Mesothelial cell of epicardium (in vitro differentiated cells): ENCODE results near the gene DIRAS1. TPM values are rescaled to one million over a fixed set of nuclear protein-coding genes. Genes with fewer than 3 reads are reported as not detected.

Experiments used
- DNase-seq, 2 experiments: peaks; one replicate each; pipeline ENCODE4 v3.0.0; 2021; ENCODE audit warnings: low spot score in 2 of 2; ENCODE audit not compliant: unreplicated experiment in 2 of 2
- H3K27ac Mint-ChIP-seq: 2 replicates; pipeline ENCODE4 v1.8.0; 2021; ENCODE audit warnings: mixed read lengths
- H3K27me3 Mint-ChIP-seq: 2 replicates; pipeline ENCODE4 v1.8.0; 2021; ENCODE audit warnings: low read depth, mixed read lengths
- H3K36me3 Mint-ChIP-seq: 2 replicates; pipeline ENCODE4 v1.8.0; 2021; ENCODE audit warnings: mixed read lengths
- H3K4me1 Mint-ChIP-seq: 2 replicates; pipeline ENCODE4 v1.8.0; 2021; ENCODE audit warnings: mixed read lengths
- H3K4me3 Mint-ChIP-seq: 2 replicates; pipeline ENCODE4 v1.8.0; 2021; ENCODE audit warnings: mild to moderate bottlenecking, moderate library complexity, mixed read lengths
- H3K9me3 Mint-ChIP-seq: 2 replicates; pipeline ENCODE4 v1.8.0; 2021; ENCODE audit warnings: mixed read lengths
- CTCF ChIP-seq: fragments of 200-600 bp; sonication (generic); IDR thresholded peaks from one replicate; pipeline ENCODE4 v1.5.0; 2021; ENCODE audit warnings: antibody characterized with exemption; ENCODE audit not compliant: unreplicated experiment
- total RNA-seq: library from RNA; stranded (reverse); gene quantifications from 3 replicates; pipeline ENCODE4 v1.2.1, GENCODE V29; 2021

DIRAS1 gene
- total RNA-seq, 1 donor from 2014 or later: 3.2 TPM

- Mint-ChIP-seq H3K27me3 (peaks cover 16% of the 10 kb centered on the region), H3K27ac (peak within 1 kb of the TSS; percentile 59), H3K36me3 (peaks cover 18% of the 10 kb centered on the region), H3K9me3 (no peaks in the 10 kb centered on the region), H3K4me3 (peak within 1 kb of the TSS; percentile 77), H3K4me1 (peaks cover 7% of the 10 kb centered on the region)
- no peak for TF ChIP-seq CTCF
- peak; percentile 100 for DNase-seq
These were observed 18.6 kb upstream of the DIRAS1 start, which contains the start of gene SLC39A3 for GRCh38 chr19:2739602-2740313. SLC39A3 (minus strand) TSS chr19:2740017; CDS start chr19:2737257, 2,760 bp downstream.

- Mint-ChIP-seq H3K36me3 (peaks cover 26% of the 10 kb centered on the region), H3K27me3 (peaks cover 3% of the 10 kb centered on the region), H3K27ac (no peak overlapping the region), H3K9me3 (no peaks in the 10 kb centered on the region), H3K4me1 (peaks cover 7% of the 10 kb centered on the region), H3K4me3 (no peak overlapping the region)
- no peak for DNase-seq
- TF ChIP-seq CTCF: no peak
These were observed 15.5 kb upstream of the DIRAS1 start for GRCh38 chr19:2736550-2737190.

GRCh38 chr19:2735374-2735773, 14.2 kb upstream of the DIRAS1 start:
- H3K9me3 Mint-ChIP-seq: no peaks in the 10 kb centered on the region
- H3K36me3 Mint-ChIP-seq: peaks cover 26% of the 10 kb centered on the region
- peaks cover 3% of the 10 kb centered on the region for H3K27me3 Mint-ChIP-seq
- no peak overlapping the region for H3K27ac Mint-ChIP-seq
- DNase-seq: no peak
- peaks cover 7% of the 10 kb centered on the region for H3K4me1 Mint-ChIP-seq
- no peak overlapping the region for H3K4me3 Mint-ChIP-seq
- no peak for TF ChIP-seq CTCF

GRCh38 chr19:2734589-2735288, 13.6 kb upstream of the DIRAS1 start:
- TF ChIP-seq CTCF: no peak
- Mint-ChIP-seq H3K4me1 (peaks cover 6% of the 10 kb centered on the region), H3K36me3 (peaks cover 26% of the 10 kb centered on the region), H3K27ac (no peak overlapping the region), H3K4me3 (no peak overlapping the region), H3K27me3 (no peaks in the 10 kb centered on the region), H3K9me3 (no peaks in the 10 kb centered on the region)
- DNase-seq: no peak

- Mint-ChIP-seq H3K36me3 (peaks cover 26% of the 10 kb centered on the region), H3K27ac (no peak overlapping the region), H3K27me3 (no peaks in the 10 kb centered on the region), H3K4me3 (no peak overlapping the region), H3K9me3 (no peaks in the 10 kb centered on the region), H3K4me1 (peaks cover 1% of the 10 kb centered on the region)
- no peak for TF ChIP-seq CTCF
- DNase-seq: no peak
These were observed 12.9 kb upstream of the DIRAS1 start for GRCh38 chr19:2733930-2734588.
